ENCODE measurements around the gene BICC1. TPM values are rescaled to one million over a fixed set of nuclear protein-coding genes. Genes with fewer than 3 reads are reported as not detected.

BICC1 gene
- polyA plus RNA-seq, 1 donor (not counting 4 experiments of a cell fraction or from before 2014, with no cell fraction given) = 4.2 TPM

DNA sequence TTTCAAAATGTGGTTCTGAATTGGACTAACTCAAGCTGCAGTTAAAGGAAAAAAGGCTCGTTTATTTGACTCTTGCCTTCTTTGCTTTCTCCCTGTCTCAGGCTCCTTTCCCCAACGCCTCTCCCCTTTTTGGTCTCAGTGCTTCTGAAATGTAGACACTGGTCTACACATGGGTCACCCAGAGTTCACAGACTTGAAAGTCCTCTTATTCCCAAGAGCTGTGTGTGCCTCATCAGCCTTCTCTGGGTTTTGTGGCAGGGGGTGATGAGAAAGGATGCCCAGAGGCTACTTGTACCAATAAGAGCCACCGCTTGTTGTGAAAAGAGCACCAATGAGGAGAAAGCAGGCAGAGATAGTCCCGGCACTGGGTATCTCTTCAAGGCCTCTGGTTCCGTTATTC is 125.7 kb downstream of the BICC1 start:
- no peak overlapping the region for H3K9ac ChIP-seq (ENCODE audit: control insufficient read depth, extremely low read depth, insufficient read depth, low read length)
- H3K27me3 ChIP-seq (ENCODE audit: control insufficient read depth, extremely low read depth, insufficient read depth, low read length) = no peaks in the 10 kb centered on the region
- TF ChIP-seq, protein P1, sequence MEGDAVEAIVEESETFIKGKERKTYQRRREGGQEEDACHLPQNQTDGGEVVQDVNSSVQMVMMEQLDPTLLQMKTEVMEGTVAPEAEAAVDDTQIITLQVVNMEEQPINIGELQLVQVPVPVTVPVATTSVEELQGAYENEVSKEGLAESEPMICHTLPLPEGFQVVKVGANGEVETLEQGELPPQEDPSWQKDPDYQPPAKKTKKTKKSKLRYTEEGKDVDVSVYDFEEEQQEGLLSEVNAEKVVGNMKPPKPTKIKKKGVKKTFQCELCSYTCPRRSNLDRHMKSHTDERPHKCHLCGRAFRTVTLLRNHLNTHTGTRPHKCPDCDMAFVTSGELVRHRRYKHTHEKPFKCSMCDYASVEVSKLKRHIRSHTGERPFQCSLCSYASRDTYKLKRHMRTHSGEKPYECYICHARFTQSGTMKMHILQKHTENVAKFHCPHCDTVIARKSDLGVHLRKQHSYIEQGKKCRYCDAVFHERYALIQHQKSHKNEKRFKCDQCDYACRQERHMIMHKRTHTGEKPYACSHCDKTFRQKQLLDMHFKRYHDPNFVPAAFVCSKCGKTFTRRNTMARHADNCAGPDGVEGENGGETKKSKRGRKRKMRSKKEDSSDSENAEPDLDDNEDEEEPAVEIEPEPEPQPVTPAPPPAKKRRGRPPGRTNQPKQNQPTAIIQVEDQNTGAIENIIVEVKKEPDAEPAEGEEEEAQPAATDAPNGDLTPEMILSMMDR (optimal IDR thresholded peaks at IDR 0.05 in 1 of 3, IDR thresholded peaks at IDR 0.05 in 1 of 3, conservative IDR thresholded peaks at IDR 0.05 in 1 of 3; ENCODE audit: extremely low read depth in 1 of 3, insufficient read depth in 2 of 3, low read length in 3 of 3) = no peak
- no peak for TF ChIP-seq EZH2 (IDR thresholded peaks at IDR 0.05; ENCODE audit: low read length)
- no peaks in the 10 kb centered on the region for H3K9me1 ChIP-seq (ENCODE audit: control insufficient read depth, extremely low read depth, insufficient read depth, low read length)
- H3K79me2 ChIP-seq (ENCODE audit: control insufficient read depth, insufficient read depth, low read length) = no peaks in the 10 kb centered on the region
- H2AFZ ChIP-seq (ENCODE audit: control insufficient read depth, low read length) = no peak overlapping the region
- H4K20me1 ChIP-seq (ENCODE audit: control insufficient read depth, extremely low read depth, insufficient read depth, low read length) = no peaks in the 10 kb centered on the region
- DNase-seq (ENCODE audit: low read depth, low spot score) (no peak), FAIRE-seq (peak; percentile 44)
- dilution Hi-C loops (cut with MboI; ENCODE audit: extremely low pct_ligation_motif_present, low sequenced_read_pairs) = no loop called here
- no peak overlapping the region for H3K27ac ChIP-seq (ENCODE audit: control insufficient read depth, insufficient read depth, low read length)
- peaks cover 8% of the 10 kb centered on the region for H3K4me1 ChIP-seq (ENCODE audit: control insufficient read depth, extremely low read depth, insufficient read depth, low read length)
- no peaks in the 10 kb centered on the region for H3K9me3 ChIP-seq (ENCODE audit: control insufficient read depth, low read depth, low read length)
- no peak overlapping the region for H3K4me3 ChIP-seq (ENCODE audit: control insufficient read depth in 2 of 3, extremely low read depth in 1 of 3, insufficient read depth in 2 of 3, low read depth in 1 of 3, low read length in 3 of 3)
- H3K4me2 ChIP-seq (ENCODE audit: control insufficient read depth, extremely low read depth, insufficient read depth, low read depth, low read length) = no peak overlapping the region
- H3K36me3 ChIP-seq (ENCODE audit: control insufficient read depth in 2 of 2, extremely low read depth in 1 of 2, insufficient read depth in 2 of 2, low read length in 2 of 2) = no peaks in the 10 kb centered on the region

DNA sequence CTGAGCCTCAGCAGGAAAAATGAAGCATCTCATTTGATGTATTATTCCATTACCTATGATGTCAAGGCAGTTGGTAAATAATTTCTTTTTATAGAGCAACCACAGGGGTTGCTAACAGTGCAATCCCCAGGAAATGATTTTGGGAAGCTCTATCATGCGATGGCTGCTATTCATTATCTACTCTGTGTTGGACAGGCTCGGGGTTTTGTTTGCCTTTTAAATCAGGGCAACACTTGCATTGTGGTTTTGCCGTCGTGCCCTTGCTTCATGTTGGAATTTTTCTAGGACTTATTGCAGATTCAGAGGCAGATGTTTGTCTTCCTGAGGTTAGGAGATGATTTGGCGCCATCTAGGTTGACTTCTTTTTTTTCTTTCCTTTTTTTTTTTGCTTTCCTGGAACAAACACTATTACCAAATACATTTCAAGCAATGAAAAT is 128.4 kb downstream of the BICC1 start:
- FAIRE-seq (peak; percentile 69), DNase-seq (ENCODE audit: low read depth, low spot score) (no peak)
- Histone ChIP-seq H3K79me2 (ENCODE audit: control insufficient read depth, insufficient read depth, low read length) (no peaks in the 10 kb centered on the region), H3K4me1 (ENCODE audit: control insufficient read depth, extremely low read depth, insufficient read depth, low read length) (peaks cover 12% of the 10 kb centered on the region), H3K36me3 (ENCODE audit: control insufficient read depth in 2 of 2, extremely low read depth in 1 of 2, insufficient read depth in 2 of 2, low read length in 2 of 2) (no peaks in the 10 kb centered on the region), H2AFZ (ENCODE audit: control insufficient read depth, low read length) (no peak overlapping the region), H3K27me3 (ENCODE audit: control insufficient read depth, extremely low read depth, insufficient read depth, low read length) (no peaks in the 10 kb centered on the region), H3K4me3 (ENCODE audit: control insufficient read depth in 2 of 3, extremely low read depth in 1 of 3, insufficient read depth in 2 of 3, low read depth in 1 of 3, low read length in 3 of 3) (no peak overlapping the region), H3K4me2 (ENCODE audit: control insufficient read depth, extremely low read depth, insufficient read depth, low read depth, low read length) (peak overlapping the region; percentile 0), H3K9me3 (ENCODE audit: control insufficient read depth, low read depth, low read length) (no peaks in the 10 kb centered on the region), H3K27ac (ENCODE audit: control insufficient read depth, insufficient read depth, low read length) (peak overlapping the region; percentile 36), H3K9ac (ENCODE audit: control insufficient read depth, extremely low read depth, insufficient read depth, low read length) (no peak overlapping the region), H4K20me1 (ENCODE audit: control insufficient read depth, extremely low read depth, insufficient read depth, low read length) (no peaks in the 10 kb centered on the region), H3K9me1 (ENCODE audit: control insufficient read depth, extremely low read depth, insufficient read depth, low read length) (no peaks in the 10 kb centered on the region)
- dilution Hi-C loops (cut with MboI; ENCODE audit: extremely low pct_ligation_motif_present, low sequenced_read_pairs) = no loop called here
- TF ChIP-seq, protein P1 (optimal IDR thresholded peaks at IDR 0.05 in 1 of 3, IDR thresholded peaks at IDR 0.05 in 1 of 3, conservative IDR thresholded peaks at IDR 0.05 in 1 of 3; ENCODE audit: extremely low read depth in 1 of 3, insufficient read depth in 2 of 3, low read length in 3 of 3) = peak in 2 of 3 experiments; percentile 22 to 25
- TF ChIP-seq EZH2 (IDR thresholded peaks at IDR 0.05; ENCODE audit: low read length) = no peak

All from keratinocyte (primary cell).